Adipose tissue (tissue), 3 donors: ENCODE measurements around the gene MRC2. TPM values are rescaled to one million over a fixed set of nuclear protein-coding genes. Genes with fewer than 3 reads are reported as not detected.
"Not testable (repeated sequence)": the region's sequence is repeated elsewhere in the genome, so short reads cannot be mapped to it uniquely, and the experiment has no call there.

Experiments
- H3K27ac ChIP-seq: one replicate; pipeline ENCODE4 v1.5.1; 2013; ENCODE audit warnings: low read depth, low read length
- WGBS, 3 donors: extraction: QIAGEN DNeasy Blood & Tissue Kit; methylation state at CpG; one replicate each; pipeline ENCODE4 v1.1.7; 2013; 5-methylcytosine and 5-hydroxymethylcytosine counted together
- polyA plus RNA-seq, 3 donors: library from polyadenylated mRNA; stranded (reverse); fragments of 200-250 nt; gene quantifications; one replicate each; pipeline ENCODE4 v1.2.3, GENCODE V29; 2013
- donor health status: healthy with polysubstance abuse.
- donor health status: Bipolar disorder and iron deficiency.
- donor health status: healthy.

MRC2 gene
- polyA plus RNA-seq, 3 donors: 4.1 to 52.2 (median 14.5) TPM

- no peak overlapping the region for H3K27ac ChIP-seq
- WGBS, 3 donors: 60 to 85% (median 77%) methylated on average over 9 to 11 of the region's 11 CpGs
Measured at GRCh38 chr17:62688398-62689160, 61.1 kb downstream of the MRC2 start.

- WGBS, 3 donors: 90 to 95% (median 91%) methylated on average over 34 to 37 of the region's 37 CpGs
- H3K27ac ChIP-seq: no peak overlapping the region
Measured at GRCh38 chr17:62689441-62690167, 62.1 kb downstream of the MRC2 start.

- 87 to 93% (median 91%) methylated on average over 19 of the region's 19 CpGs for WGBS, 3 donors
- no peak overlapping the region for H3K27ac ChIP-seq
Measured at GRCh38 chr17:62690168-62690897, 62.9 kb downstream of the MRC2 start.

- not testable (repeated sequence) for H3K27ac ChIP-seq
- 85 to 91% (median 91%) methylated on average over 8 of the region's 8 CpGs for WGBS, 3 donors
Measured at GRCh38 chr17:62691589-62691915, 64.1 kb downstream of the MRC2 start.

- H3K27ac ChIP-seq: no peak overlapping the region
- 91 to 92% (median 92%) methylated on average over 20 of the region's 20 CpGs for WGBS, 3 donors
Measured at GRCh38 chr17:62692159-62692651, 64.7 kb downstream of the MRC2 start.

GRCh38 chr17:62692721-62693431, 65.4 kb downstream of the MRC2 start:
- WGBS, 3 donors: 65 to 84% (median 83%) methylated on average over 12 to 14 of the region's 14 CpGs
- no peak overlapping the region for H3K27ac ChIP-seq

- H3K27ac ChIP-seq: no peak overlapping the region
- 73 to 77% (median 76%) methylated on average over 19 of the region's 19 CpGs for WGBS, 3 donors
Measured at GRCh38 chr17:62693616-62694409, 66.3 kb downstream of the MRC2 start.

- not testable (repeated sequence) for H3K27ac ChIP-seq
- 86 to 88% (median 86%) methylated on average over 5 of the region's 5 CpGs for WGBS, 3 donors
Measured at GRCh38 chr17:62695093-62695738, 67.7 kb downstream of the MRC2 start.

GRCh38 chr17:62696256-62696655, 68.8 kb downstream of the MRC2 start:
- no peak overlapping the region for H3K27ac ChIP-seq
- 83 to 93% (median 91%) methylated on average over 10 of the region's 10 CpGs for WGBS, 3 donors

GRCh38 chr17:62696726-62697490, 69.4 kb downstream of the MRC2 start:
- WGBS, 3 donors: 67 to 74% (median 73%) methylated on average over 26 to 27 of the region's 27 CpGs
- no peak overlapping the region for H3K27ac ChIP-seq

GRCh38 chr17:62698459-62698858, 71.0 kb downstream of the MRC2 start:
- WGBS, 3 donors: 69 to 89% (median 72%) methylated on average over 11 of the region's 11 CpGs

GRCh38 chr17:62700964-62701705, 73.7 kb downstream of the MRC2 start:
- no peak overlapping the region for H3K27ac ChIP-seq
- WGBS, 3 donors: 66 to 80% (median 76%) methylated on average over 12 of the region's 12 CpGs

More at GRCh38 chr17:62698459-62698858, 71.0 kb downstream of the MRC2 start:
- H3K27ac ChIP-seq: not testable (repeated sequence)

- no peak overlapping the region for H3K27ac ChIP-seq
- whole genome bisulfite sequencing, 3 donors: 76 to 87% (median 84%) methylated on average over 8 of the region's 8 CpGs
Measured at GRCh38 chr17:62701706-62702085, 74.2 kb downstream of the MRC2 start.

- no peak overlapping the region for H3K27ac ChIP-seq
Measured at GRCh38 chr17:62702746-62703260, 75.3 kb downstream of the MRC2 start.

GRCh38 chr17:62703261-62703775, 75.8 kb downstream of the MRC2 start:
- no peak overlapping the region for H3K27ac ChIP-seq
- 24 to 40% (median 33%) methylated on average over 15 to 16 of the region's 16 CpGs for WGBS, 3 donors

More at GRCh38 chr17:62702746-62703260, 75.3 kb downstream of the MRC2 start:
- WGBS, 3 donors: 49 to 74% (median 72%) methylated on average over 6 of the region's 6 CpGs
